Ovary (tissue), 3 donors: ENCODE results near the gene INPP5E.

Source experiments
- CTCF ChIP-seq, 3 donors: fragments of 450-650 bp in 2 of 3; fragments of 200-600 bp in 1 of 3; IDR thresholded peaks; one replicate each; pipeline versions ENCODE4 v1.5.1 to v1.8.0; 2016 to 2022; ENCODE audit warnings: antibody characterized with exemption in 3 of 3, mild to moderate bottlenecking in 1 of 3
- POLR2A ChIP-seq: fragments of 450-650 bp; IDR thresholded peaks from one replicate; pipeline ENCODE4 v1.6.1; 2017; ENCODE audit warnings: antibody characterized with exemption, mild to moderate bottlenecking, moderate library complexity
- donor health status: DM: no; HTN: no; CAD: no.

- no peak for TF ChIP-seq CTCF (IDR thresholded peaks at IDR 0.05)
- TF ChIP-seq POLR2A: no peak
These were observed 26.7 kb downstream of the INPP5E start for GRCh38 chr9:136412962-136413361.
